ENCODE data around the gene MSH3. TPM values are rescaled to one million over a fixed set of nuclear protein-coding genes. Genes with fewer than 3 reads are reported as not detected.
"Not testable (repeated sequence)": the region's sequence is repeated elsewhere in the genome, so short reads cannot be mapped to it uniquely, and the experiment has no call there.

Gene MSH3
- total RNA-seq, 1 donor from 2014 or later: 15.4 TPM

- TF ChIP-seq CTCF (IDR thresholded peaks at IDR 0.05; ENCODE audit: insufficient read depth, low read depth, low read length) (no peak), EZH2 (IDR thresholded peaks at IDR 0.05; ENCODE audit: insufficient read depth, low read length) (no peak)
- Mint-ChIP-seq H3K27ac (ENCODE audit: unreplicated experiment) (no peak overlapping the region), H3K27me3 (ENCODE audit: low read depth, unreplicated experiment) (no peaks in the 10 kb centered on the region), H3K4me3 (ENCODE audit: unreplicated experiment) (no peak overlapping the region), H3K4me1 (ENCODE audit: low read depth, unreplicated experiment) (peaks cover 26% of the 10 kb centered on the region), H3K36me3 (ENCODE audit: low read depth, unreplicated experiment) (peaks cover 1% of the 10 kb centered on the region), H3K9me3 (ENCODE audit: unreplicated experiment) (no peaks in the 10 kb centered on the region)
- H3K36me3 ChIP-seq (ENCODE audit: insufficient read depth, low read length): no peaks in the 10 kb centered on the region
- no peaks in the 10 kb centered on the region for H3K79me2 ChIP-seq (ENCODE audit: insufficient read depth, low read length)
- peaks cover 19% of the 10 kb centered on the region for H3K4me1 ChIP-seq (ENCODE audit: insufficient read depth, low read length)
- H3K9me3 ChIP-seq (ENCODE audit: insufficient read depth, low read depth, low read length): no peaks in the 10 kb centered on the region
- no peak overlapping the region for H3K27ac ChIP-seq (ENCODE audit: low read depth, low read length)
- H4K20me1 ChIP-seq (ENCODE audit: insufficient read depth, low read length): no peaks in the 10 kb centered on the region
- FAIRE-seq (no peak), DNase-seq (ENCODE audit: low read depth) (no peak)
- H3K27me3 ChIP-seq (ENCODE audit: insufficient read depth, low read length): no peaks in the 10 kb centered on the region
- no peak overlapping the region for H3K4me2 ChIP-seq (ENCODE audit: low read length)
- no peak overlapping the region for H3K4me3 ChIP-seq (ENCODE audit: insufficient read depth, low read depth, low read length)
- H2AFZ ChIP-seq (ENCODE audit: low read depth, low read length): no peak overlapping the region
- H3K9ac ChIP-seq (ENCODE audit: low read length): no peak overlapping the region
Observed at GRCh38 chr5:80784451-80784850, 130.0 kb downstream of the MSH3 start.

- not testable (repeated sequence) for H3K36me3 ChIP-seq (ENCODE audit: insufficient read depth, low read length); H3K27ac ChIP-seq (ENCODE audit: low read depth, low read length); H3K4me1 Mint-ChIP-seq (ENCODE audit: low read depth, unreplicated experiment); H3K4me2 ChIP-seq (ENCODE audit: low read length); H2AFZ ChIP-seq (ENCODE audit: low read depth, low read length); H3K4me3 ChIP-seq (ENCODE audit: insufficient read depth, low read depth, low read length); H3K9ac ChIP-seq (ENCODE audit: low read length); H3K27me3 ChIP-seq (ENCODE audit: insufficient read depth, low read length); H3K4me3 Mint-ChIP-seq (ENCODE audit: unreplicated experiment); H3K4me1 ChIP-seq (ENCODE audit: insufficient read depth, low read length); H3K79me2 ChIP-seq (ENCODE audit: insufficient read depth, low read length); H3K9me3 ChIP-seq (ENCODE audit: insufficient read depth, low read depth, low read length); H4K20me1 ChIP-seq (ENCODE audit: insufficient read depth, low read length); H3K27ac Mint-ChIP-seq (ENCODE audit: unreplicated experiment); FAIRE-seq; H3K36me3 Mint-ChIP-seq (ENCODE audit: low read depth, unreplicated experiment); H3K27me3 Mint-ChIP-seq (ENCODE audit: low read depth, unreplicated experiment); DNase-seq (ENCODE audit: low read depth); H3K9me3 Mint-ChIP-seq (ENCODE audit: unreplicated experiment)
Observed at GRCh38 chr5:80789319-80790016, 135.0 kb downstream of the MSH3 start.

- H3K36me3 Mint-ChIP-seq (ENCODE audit: low read depth, unreplicated experiment): no peaks in the 10 kb centered on the region
- H3K27ac Mint-ChIP-seq (ENCODE audit: unreplicated experiment): no peak overlapping the region
- H3K27me3 ChIP-seq (ENCODE audit: insufficient read depth, low read length): no peaks in the 10 kb centered on the region
- no peaks in the 10 kb centered on the region for H3K9me3 ChIP-seq (ENCODE audit: insufficient read depth, low read depth, low read length)
- no peaks in the 10 kb centered on the region for H4K20me1 ChIP-seq (ENCODE audit: insufficient read depth, low read length)
- no peak overlapping the region for H3K9ac ChIP-seq (ENCODE audit: low read length)
- H3K4me3 Mint-ChIP-seq (ENCODE audit: unreplicated experiment): no peak overlapping the region
- H3K36me3 ChIP-seq (ENCODE audit: insufficient read depth, low read length): peaks cover 5% of the 10 kb centered on the region
- H2AFZ ChIP-seq (ENCODE audit: low read depth, low read length): no peak overlapping the region
- H3K4me2 ChIP-seq (ENCODE audit: low read length): no peak overlapping the region
- no peaks in the 10 kb centered on the region for H3K4me1 Mint-ChIP-seq (ENCODE audit: low read depth, unreplicated experiment)
- TF ChIP-seq CTCF (IDR thresholded peaks at IDR 0.05; ENCODE audit: insufficient read depth, low read depth, low read length) (no peak), EZH2 (IDR thresholded peaks at IDR 0.05; ENCODE audit: insufficient read depth, low read length) (no peak)
- no peak for DNase-seq (ENCODE audit: low read depth)
- no peak overlapping the region for H3K4me3 ChIP-seq (ENCODE audit: insufficient read depth, low read depth, low read length)
- H3K9me3 Mint-ChIP-seq (ENCODE audit: unreplicated experiment): no peaks in the 10 kb centered on the region
- H3K79me2 ChIP-seq (ENCODE audit: insufficient read depth, low read length): no peaks in the 10 kb centered on the region
- no peaks in the 10 kb centered on the region for H3K4me1 ChIP-seq (ENCODE audit: insufficient read depth, low read length)
- no peaks in the 10 kb centered on the region for H3K27me3 Mint-ChIP-seq (ENCODE audit: low read depth, unreplicated experiment)
- no peak for FAIRE-seq
- no peak overlapping the region for H3K27ac ChIP-seq (ENCODE audit: low read depth, low read length)
Observed at GRCh38 chr5:80790698-80791097, 136.2 kb downstream of the MSH3 start.
